ENCODE results near the gene URAD. TPM values are rescaled to one million over a fixed set of nuclear protein-coding genes. Genes with fewer than 3 reads are reported as not detected.

The URAD gene, protein sequence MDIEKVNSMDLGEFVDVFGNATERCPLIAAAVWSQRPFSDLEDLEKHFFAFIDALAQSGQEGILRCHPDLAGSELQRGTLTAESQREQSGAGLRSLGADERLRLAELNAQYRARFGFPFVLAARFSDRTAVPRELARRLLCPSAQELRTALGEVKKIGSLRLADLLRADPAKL
- total RNA-seq (2014; rRNA removed; shearing (Covaris generic)) (not detected in 2 replicates), total RNA-seq (2022) (not detected in 2 replicates), Bru-seq, nascent RNA (not detected), BruChase-seq, experiment 1, labeled RNA remaining after a 6-hour chase (not detected), BruChase-seq, experiment 2, labeled RNA remaining after a 2-hour chase (not detected)
- long read RNA-seq: 0 reads

DNA sequence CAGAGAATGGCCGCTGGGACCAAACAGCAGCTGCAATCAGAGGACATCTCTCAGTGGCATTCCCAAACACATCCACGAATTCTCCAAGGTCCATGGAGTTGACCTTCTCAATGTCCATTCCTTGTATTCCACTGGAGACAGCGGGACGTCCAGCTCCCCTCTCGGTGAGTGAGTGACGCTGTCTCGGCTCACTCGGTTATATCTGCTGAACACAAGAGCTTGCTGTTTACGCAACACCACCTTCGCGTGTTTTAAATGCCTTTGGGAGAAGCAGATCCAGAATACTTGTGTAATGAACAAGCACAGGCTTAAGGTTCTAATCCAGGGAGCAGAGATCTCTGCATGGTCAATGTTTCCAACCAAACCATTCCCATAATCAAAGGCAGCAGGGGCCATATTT is at the start of gene URAD:
TSS of gene URAD (minus strand) at position 174 of the 400 bp plus-strand sequence. CDS start at position 118, 56 bp downstream.
- CTCF ChIA-PET (ENCODE audit: unreplicated experiment): no interaction called here
- no peak within 1 kb of the TSS for H3K4me3 ChIP-seq (ENCODE audit: low read depth, low read length, poor library complexity, severe bottlenecking)
- H3K4me2 ChIP-seq (ENCODE audit: low read length): no peak within 1 kb of the TSS
- H3K9me2 ChIP-seq (ENCODE audit: insufficient read depth, low read length): no peaks in the 10 kb centered on the region
- intact Hi-C loops (cut with micrococcal nuclease; ENCODE audit: unreplicated experiment): loop anchor here (10.0 kb wide), 1 partner anchor 286 kb away; no protein-coding TSS in a partner anchor
- POLR2A ChIA-PET: interaction anchor here (0.9 kb wide), 1 partner anchor 995 kb away, joined by 3 read pairs; no protein-coding TSS in a partner anchor
- H3K27ac ChIP-seq (ENCODE audit: low read depth, low read length, poor library complexity, severe bottlenecking): no peak within 1 kb of the TSS
- DNase-seq (ENCODE audit: low spot score): no peak
- no peaks in the 10 kb centered on the region for H3K36me3 ChIP-seq (ENCODE audit: insufficient read depth, low read length)
- H3K9me3 ChIP-seq (ENCODE audit: low read length): no peaks in the 10 kb centered on the region
- H4K20me1 ChIP-seq (ENCODE audit: insufficient read depth, low read length): no peaks in the 10 kb centered on the region
- H3K79me2 ChIP-seq (ENCODE audit: insufficient read depth, low read depth, low read length): no peaks in the 10 kb centered on the region
- TF ChIP-seq EZH2phosphoT487 (IDR thresholded peaks at IDR 0.05; ENCODE audit: borderline replicate concordance, low read depth, low read length): no peak
- TF ChIP-seq, protein P1, sequence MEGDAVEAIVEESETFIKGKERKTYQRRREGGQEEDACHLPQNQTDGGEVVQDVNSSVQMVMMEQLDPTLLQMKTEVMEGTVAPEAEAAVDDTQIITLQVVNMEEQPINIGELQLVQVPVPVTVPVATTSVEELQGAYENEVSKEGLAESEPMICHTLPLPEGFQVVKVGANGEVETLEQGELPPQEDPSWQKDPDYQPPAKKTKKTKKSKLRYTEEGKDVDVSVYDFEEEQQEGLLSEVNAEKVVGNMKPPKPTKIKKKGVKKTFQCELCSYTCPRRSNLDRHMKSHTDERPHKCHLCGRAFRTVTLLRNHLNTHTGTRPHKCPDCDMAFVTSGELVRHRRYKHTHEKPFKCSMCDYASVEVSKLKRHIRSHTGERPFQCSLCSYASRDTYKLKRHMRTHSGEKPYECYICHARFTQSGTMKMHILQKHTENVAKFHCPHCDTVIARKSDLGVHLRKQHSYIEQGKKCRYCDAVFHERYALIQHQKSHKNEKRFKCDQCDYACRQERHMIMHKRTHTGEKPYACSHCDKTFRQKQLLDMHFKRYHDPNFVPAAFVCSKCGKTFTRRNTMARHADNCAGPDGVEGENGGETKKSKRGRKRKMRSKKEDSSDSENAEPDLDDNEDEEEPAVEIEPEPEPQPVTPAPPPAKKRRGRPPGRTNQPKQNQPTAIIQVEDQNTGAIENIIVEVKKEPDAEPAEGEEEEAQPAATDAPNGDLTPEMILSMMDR (conservative IDR thresholded peaks at IDR 0.05; ENCODE audit: low read length): no peak
- no peaks in the 10 kb centered on the region for H3K4me1 ChIP-seq (ENCODE audit: insufficient read depth, low read length, poor library complexity, severe bottlenecking)
- BruUV-seq (replicated peaks): no TSS peak
- H2AFZ ChIP-seq (ENCODE audit: low read length): no peak within 1 kb of the TSS

DNA sequence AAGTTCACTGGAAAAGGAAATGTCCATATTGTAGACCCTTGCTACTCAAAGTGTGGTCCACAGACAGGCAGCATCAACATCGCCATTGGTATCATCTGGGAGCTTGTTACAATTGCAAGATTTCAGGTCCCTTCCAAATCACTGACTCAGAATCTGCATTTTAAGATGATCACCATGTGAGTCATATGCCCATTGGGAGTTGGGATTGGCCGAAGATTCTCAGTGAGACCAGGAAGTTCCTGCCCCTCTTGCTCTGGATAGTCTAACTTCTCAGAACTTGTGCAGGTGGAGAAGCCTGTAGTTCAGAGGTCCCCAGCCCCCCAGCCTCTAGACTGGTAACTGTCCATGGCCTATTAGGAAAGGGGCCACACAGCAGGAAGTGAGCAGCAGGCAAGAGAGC is 48.9 kb upstream of the URAD start:
- Histone ChIP-seq H3K9me2 (ENCODE audit: insufficient read depth, low read length) (no peaks in the 10 kb centered on the region), H3K27ac (ENCODE audit: low read depth, low read length, poor library complexity, severe bottlenecking) (no peak overlapping the region), H3K9me3 (ENCODE audit: low read length) (no peaks in the 10 kb centered on the region), H3K4me3 (ENCODE audit: low read depth, low read length, poor library complexity, severe bottlenecking) (no peak overlapping the region), H3K79me2 (ENCODE audit: insufficient read depth, low read depth, low read length) (no peaks in the 10 kb centered on the region), H3K4me2 (ENCODE audit: low read length) (no peak overlapping the region), H3K4me1 (ENCODE audit: insufficient read depth, low read length, poor library complexity, severe bottlenecking) (peaks cover 5% of the 10 kb centered on the region), H4K20me1 (ENCODE audit: insufficient read depth, low read length) (no peaks in the 10 kb centered on the region), H3K36me3 (ENCODE audit: insufficient read depth, low read length) (no peaks in the 10 kb centered on the region), H2AFZ (ENCODE audit: low read length) (peak overlapping the region; percentile 57; the same call in 1 of the 2 replicates)
- ChIA-PET POLR2A (no interaction called here), CTCF (ENCODE audit: unreplicated experiment) (no interaction called here)
- BruUV-seq (replicated peaks): no TSS peak
- TF ChIP-seq, protein P1 (conservative IDR thresholded peaks at IDR 0.05; ENCODE audit: low read length): no peak
- no peak for TF ChIP-seq EZH2phosphoT487 (IDR thresholded peaks at IDR 0.05; ENCODE audit: borderline replicate concordance, low read depth, low read length)
- DNase-seq (ENCODE audit: low spot score): no peak
- intact Hi-C loops (cut with micrococcal nuclease; ENCODE audit: unreplicated experiment): no loop called here

Data from OCI-LY7 (cell line).